Neural progenitor cell (in vitro differentiated cells): ENCODE measurements around the gene IRGC. TPM values are rescaled to one million over a fixed set of nuclear protein-coding genes. Genes with fewer than 3 reads are reported as not detected.
"Not testable (repeated sequence)": the region's sequence is repeated elsewhere in the genome, so short reads cannot be mapped to it uniquely, and the experiment has no call there.

Experiments
- DNase-seq: peaks from one replicate; pipeline ENCODE4 v3.0.0-alpha.2; 2016; ENCODE audit warnings: low spot score
- H2AFZ ChIP-seq: fragments of 200-600 bp; sonication (generic); replicated peaks from 2 replicates; pipeline ENCODE4 v1.6.1; 2016; ENCODE audit warnings: antibody characterized with exemption
- H3F3A ChIP-seq: fragments of 200-600 bp; sonication (generic); 2 replicates; pipeline ENCODE4 v1.6.1; 2016; ENCODE audit warnings: antibody characterized with exemption, low read depth
- H3K27ac ChIP-seq: fragments of 200-600 bp; sonication (generic); 2 replicates; pipeline ENCODE4 v1.5.1; 2016; ENCODE audit warnings: mild to moderate bottlenecking
- H3K27me3 ChIP-seq: fragments of 200-600 bp; sonication (generic); 2 replicates; pipeline ENCODE4 v1.6.1; 2016; ENCODE audit warnings: mild to moderate bottlenecking, moderate library complexity
- H3K36me3 ChIP-seq: fragments of 200-600 bp; sonication (generic); 2 replicates; pipeline ENCODE4 v1.5.1; 2016
- H3K4me1 ChIP-seq: fragments of 200-600 bp; sonication (generic); 2 replicates; pipeline ENCODE4 v1.6.1; 2016; ENCODE audit warnings: mixed run types
- H3K4me2 ChIP-seq: fragments of 200-600 bp; sonication (generic); 2 replicates; pipeline ENCODE4 v1.6.1; 2016
- H3K4me3 ChIP-seq: fragments of 200-600 bp; sonication (generic); 2 replicates; pipeline ENCODE4 v1.5.1; 2016
- H3K79me2 ChIP-seq: fragments of 200-600 bp; sonication (generic); 2 replicates; pipeline ENCODE4 v1.6.1; 2016; ENCODE audit warnings: low read depth
- H3K9ac ChIP-seq: fragments of 200-600 bp; sonication (generic); 2 replicates; pipeline ENCODE4 v1.6.1; 2016
- H3K9me3 ChIP-seq: fragments of 200-600 bp; sonication (generic); 2 replicates; pipeline ENCODE4 v1.5.1; 2016; ENCODE audit warnings: low read depth
- H4K20me1 ChIP-seq: fragments of 200-600 bp; sonication (generic); 2 replicates; pipeline ENCODE4 v1.6.1; 2016; ENCODE audit warnings: low read depth
- H3K27ac Mint-ChIP-seq: 3 replicates; pipeline ENCODE4 v1.8.0; 2021; ENCODE audit warnings: mixed read lengths
- H3K27me3 Mint-ChIP-seq: 2 replicates; pipeline ENCODE4 v1.8.0; 2022; ENCODE audit warnings: low read depth, mild to moderate bottlenecking, inconsistent platforms, moderate library complexity, mixed read lengths; ENCODE audit not compliant: insufficient read depth
- H3K36me3 Mint-ChIP-seq: 3 replicates; pipeline ENCODE4 v1.8.0; 2021; ENCODE audit warnings: mixed read lengths
- H3K4me1 Mint-ChIP-seq: 3 replicates; pipeline ENCODE4 v1.8.0; 2021; ENCODE audit warnings: mixed read lengths
- H3K4me3 Mint-ChIP-seq: 3 replicates; pipeline ENCODE4 v1.8.0; 2021; ENCODE audit warnings: mild to moderate bottlenecking, moderate library complexity, mixed read lengths
- H3K9me3 Mint-ChIP-seq: 3 replicates; pipeline ENCODE4 v1.8.0; 2020; ENCODE audit warnings: mixed read lengths
- EZH2 ChIP-seq: fragments of 200-600 bp; sonication (generic); IDR thresholded peaks from 2 replicates; pipeline ENCODE4 v1.6.1; 2017; ENCODE audit warnings: antibody characterized with exemption, mild to moderate bottlenecking, moderate library complexity
- EZH2phosphoT487 ChIP-seq: fragments of 200-600 bp; sonication (generic); IDR thresholded peaks from 2 replicates; pipeline ENCODE4 v1.6.1; 2017; ENCODE audit warnings: antibody characterized with exemption
- total RNA-seq: library from RNA; depleted of rRNA; stranded (reverse); fragments of >200 nt; gene quantifications from 2 replicates; pipeline ENCODE4 v1.2.3, GENCODE V29; 2015; ENCODE audit warnings: low replicate concordance
- TF ChIP-seq, protein P1 (sequence below): fragments of 200-600 bp; sonication (generic); IDR thresholded peaks from 2 replicates; pipeline ENCODE4 v1.5.1; 2017; ENCODE audit warnings: antibody characterized with exemption, mild to moderate bottlenecking

IRGC gene
- total RNA-seq, 1 donor from 2014 or later, result not detected

- no peak overlapping the region for H3K4me3 Mint-ChIP-seq
- TF ChIP-seq, protein P1, sequence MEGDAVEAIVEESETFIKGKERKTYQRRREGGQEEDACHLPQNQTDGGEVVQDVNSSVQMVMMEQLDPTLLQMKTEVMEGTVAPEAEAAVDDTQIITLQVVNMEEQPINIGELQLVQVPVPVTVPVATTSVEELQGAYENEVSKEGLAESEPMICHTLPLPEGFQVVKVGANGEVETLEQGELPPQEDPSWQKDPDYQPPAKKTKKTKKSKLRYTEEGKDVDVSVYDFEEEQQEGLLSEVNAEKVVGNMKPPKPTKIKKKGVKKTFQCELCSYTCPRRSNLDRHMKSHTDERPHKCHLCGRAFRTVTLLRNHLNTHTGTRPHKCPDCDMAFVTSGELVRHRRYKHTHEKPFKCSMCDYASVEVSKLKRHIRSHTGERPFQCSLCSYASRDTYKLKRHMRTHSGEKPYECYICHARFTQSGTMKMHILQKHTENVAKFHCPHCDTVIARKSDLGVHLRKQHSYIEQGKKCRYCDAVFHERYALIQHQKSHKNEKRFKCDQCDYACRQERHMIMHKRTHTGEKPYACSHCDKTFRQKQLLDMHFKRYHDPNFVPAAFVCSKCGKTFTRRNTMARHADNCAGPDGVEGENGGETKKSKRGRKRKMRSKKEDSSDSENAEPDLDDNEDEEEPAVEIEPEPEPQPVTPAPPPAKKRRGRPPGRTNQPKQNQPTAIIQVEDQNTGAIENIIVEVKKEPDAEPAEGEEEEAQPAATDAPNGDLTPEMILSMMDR, result no peak
- no peak for TF ChIP-seq EZH2phosphoT487
- TF ChIP-seq EZH2, result no peak
- H2AFZ ChIP-seq, result peak overlapping the region; percentile 54
These were observed 40.0 kb upstream of the IRGC start for GRCh38 chr19:43675906-43676305.

GRCh38 chr19:43678512-43679261, 37.2 kb upstream of the IRGC start:
- Histone ChIP-seq H3K27ac (no peak overlapping the region), H4K20me1 (no peaks in the 10 kb centered on the region), H3K79me2 (no peaks in the 10 kb centered on the region), H3K4me3 (no peak overlapping the region), H3K27me3 (no peaks in the 10 kb centered on the region), H2AFZ (no peak overlapping the region), H3K9ac (no peak overlapping the region), H3K4me2 (no peak overlapping the region), H3K4me1 (no peaks in the 10 kb centered on the region), H3K9me3 (no peaks in the 10 kb centered on the region), H3F3A (no peaks in the 10 kb centered on the region), H3K36me3 (no peaks in the 10 kb centered on the region)
- Mint-ChIP-seq H3K4me3 (no peak overlapping the region), H3K9me3 (no peaks in the 10 kb centered on the region), H3K4me1 (peaks cover 3% of the 10 kb centered on the region), H3K36me3 (no peaks in the 10 kb centered on the region), H3K27ac (no peak overlapping the region), H3K27me3 (peaks cover 11% of the 10 kb centered on the region)
- DNase-seq, result no peak
- TF ChIP-seq EZH2phosphoT487 (no peak), EZH2 (no peak)
- TF ChIP-seq, protein P1, result no peak

More at GRCh38 chr19:43675906-43676305, 40.0 kb upstream of the IRGC start:
- Mint-ChIP-seq H3K4me1 (peaks cover 9% of the 10 kb centered on the region), H3K27ac (no peak overlapping the region), H3K36me3 (no peaks in the 10 kb centered on the region), H3K9me3 (no peaks in the 10 kb centered on the region), H3K27me3 (peaks cover 10% of the 10 kb centered on the region)
- H4K20me1 ChIP-seq, result no peaks in the 10 kb centered on the region
- no peaks in the 10 kb centered on the region for H3K79me2 ChIP-seq
- peaks cover 4% of the 10 kb centered on the region for H3K4me1 ChIP-seq
- peaks cover 6% of the 10 kb centered on the region for H3K27me3 ChIP-seq
- no peak overlapping the region for H3K27ac ChIP-seq
- no peak overlapping the region for H3K4me3 ChIP-seq
- peaks cover 6% of the 10 kb centered on the region for H3F3A ChIP-seq
- H3K9me3 ChIP-seq, result no peaks in the 10 kb centered on the region
- H3K9ac ChIP-seq, result no peak overlapping the region
- DNase-seq, result no peak
- H3K4me2 ChIP-seq, result no peak overlapping the region
- H3K36me3 ChIP-seq, result no peaks in the 10 kb centered on the region

- Mint-ChIP-seq H3K27me3 (peaks cover 17% of the 10 kb centered on the region), H3K4me1 (peaks cover 5% of the 10 kb centered on the region), H3K36me3 (no peaks in the 10 kb centered on the region), H3K27ac (no peak overlapping the region), H3K4me3 (peak overlapping the region; percentile 5), H3K9me3 (no peaks in the 10 kb centered on the region)
- Histone ChIP-seq H3K9ac (no peak overlapping the region), H3K79me2 (no peaks in the 10 kb centered on the region), H3K27ac (no peak overlapping the region), H3K4me1 (no peaks in the 10 kb centered on the region), H3F3A (peaks cover 5% of the 10 kb centered on the region), H3K4me2 (no peak overlapping the region), H4K20me1 (no peaks in the 10 kb centered on the region), H2AFZ (no peak overlapping the region), H3K27me3 (no peaks in the 10 kb centered on the region), H3K9me3 (no peaks in the 10 kb centered on the region), H3K4me3 (no peak overlapping the region), H3K36me3 (no peaks in the 10 kb centered on the region)
- DNase-seq, result no peak
- no peak for TF ChIP-seq EZH2phosphoT487
- TF ChIP-seq EZH2, result no peak
- TF ChIP-seq, protein P1, result no peak
These were observed 34.1 kb upstream of the IRGC start for GRCh38 chr19:43681821-43682220.

GRCh38 chr19:43682269-43682668, 33.6 kb upstream of the IRGC start:
- not testable (repeated sequence) for H3K79me2 ChIP-seq, H4K20me1 ChIP-seq, H3K4me1 Mint-ChIP-seq, DNase-seq, H3K27me3 ChIP-seq, H2AFZ ChIP-seq, H3K4me1 ChIP-seq, H3K4me3 ChIP-seq, H3K9me3 Mint-ChIP-seq, H3K9me3 ChIP-seq, H3K27ac ChIP-seq, H3K4me3 Mint-ChIP-seq, H3K9ac ChIP-seq, H3K27ac Mint-ChIP-seq, H3K36me3 ChIP-seq, H3K4me2 ChIP-seq, H3K36me3 Mint-ChIP-seq, H3F3A ChIP-seq
- H3K27me3 Mint-ChIP-seq, result peaks cover 17% of the 10 kb centered on the region
